H1 (cell line): ENCODE measurements around the gene SANBR. TPM values are rescaled to one million over a fixed set of nuclear protein-coding genes. Genes with fewer than 3 reads are reported as not detected.

Experiments used
- BRCA1 ChIP-seq: IDR thresholded peaks from 2 replicates; pipeline ENCODE4 v1.6.1; 2012; ENCODE audit warnings: low read depth, low read length, improper control_type of control experiment
- EGR1 ChIP-seq: IDR thresholded peaks from 2 replicates; pipeline ENCODE4 v1.6.1; 2011; ENCODE audit warnings: low read depth, low read length, borderline replicate concordance
- NRF1 ChIP-seq: IDR thresholded peaks from 2 replicates; pipeline ENCODE4 v1.6.1; 2011; ENCODE audit warnings: mild to moderate bottlenecking, low read depth, low read length, improper control_type of control experiment
- PHF8 ChIP-seq: fragments of 200-600 bp; sonication (generic); conservative IDR thresholded peaks from 2 replicates; pipeline ENCODE4 v1.7.1; 2012; ENCODE audit warnings: low read depth, mild to moderate bottlenecking, inconsistent platforms, low read length, moderate library complexity
- SIRT6 ChIP-seq: IDR thresholded peaks from one replicate; pipeline ENCODE4 v1.7.1; 2012; ENCODE audit warnings: low read length, inconsistent platforms
- SIX5 ChIP-seq: IDR thresholded peaks from 2 replicates; pipeline ENCODE4 v1.6.1; 2011; ENCODE audit warnings: mild to moderate bottlenecking, low read depth, low read length
- SP2 ChIP-seq: IDR thresholded peaks from 2 replicates; pipeline ENCODE4 v1.6.1; 2012; ENCODE audit warnings: mild to moderate bottlenecking, low read length, inconsistent platforms
- TAF1 ChIP-seq: IDR thresholded peaks from 2 replicates; pipeline ENCODE4 v1.6.1; 2011; ENCODE audit warnings: mild to moderate bottlenecking, low read depth, low read length
- polyA plus RNA-seq, 7 experiments: library from polyadenylated mRNA; depleted of rRNA in 3 of 7; stranded (reverse) in 5 of 7; unstranded in 2 of 7; fragments of >200 nt in 5 of 7; fragments of 200-250 nt in 2 of 7; gene quantifications; 1 replicate in 5 of 7; 2 replicates in 1 of 7; 4 replicates in 1 of 7; pipeline versions ENCODE4 v1.2.1 to v1.2.3, GENCODE V29; 2011 to 2013; ENCODE audit warnings: missing spikeins in 2 of 7, mixed read lengths in 2 of 7
- total RNA-seq: library from RNA; stranded (reverse); fragmentation: NEBNext Ultra II Directional; extraction: Animal tissue kit (Norgen Biotek cat#: 25700); gene quantifications from 2 replicates; pipeline ENCODE4 v1.2.1, GENCODE V29; 2021
- TF ChIP-seq, protein P1 (sequence below): fragments of 300-600 bp; sonication (generic); IDR thresholded peaks from 2 replicates; pipeline ENCODE4 v1.7.1; 2012; ENCODE audit warnings: low read length, moderate library complexity, mild to moderate bottlenecking, inconsistent platforms; ENCODE audit not compliant: insufficient replicate concordance

The SANBR gene
- total and polyA plus RNA-seq, 2 of the 8 experiments (the other 6 are each of a cell fraction or from before 2014, with no cell fraction given), result 3.4 to 12.1 TPM

DNA sequence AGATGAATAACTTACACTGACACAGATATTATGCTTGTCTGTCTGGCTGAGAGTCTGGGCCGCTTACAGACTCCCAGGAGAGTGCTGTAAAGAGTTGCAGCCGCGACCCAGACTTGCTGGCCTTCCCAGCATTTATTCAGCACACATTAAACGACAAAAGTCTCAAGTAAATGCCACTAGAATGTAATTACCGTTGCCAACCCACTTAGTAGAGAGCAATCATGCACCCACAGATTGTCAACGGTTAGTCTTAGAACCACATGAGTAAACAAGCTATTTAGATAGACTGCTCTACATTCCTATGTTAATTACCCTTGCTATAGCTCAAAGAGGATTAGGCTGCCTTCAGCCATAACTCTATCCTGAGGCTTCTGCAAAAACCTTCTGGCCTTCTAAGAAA, 48.5 kb downstream of the SANBR start (continued):
- TF ChIP-seq, protein P1, sequence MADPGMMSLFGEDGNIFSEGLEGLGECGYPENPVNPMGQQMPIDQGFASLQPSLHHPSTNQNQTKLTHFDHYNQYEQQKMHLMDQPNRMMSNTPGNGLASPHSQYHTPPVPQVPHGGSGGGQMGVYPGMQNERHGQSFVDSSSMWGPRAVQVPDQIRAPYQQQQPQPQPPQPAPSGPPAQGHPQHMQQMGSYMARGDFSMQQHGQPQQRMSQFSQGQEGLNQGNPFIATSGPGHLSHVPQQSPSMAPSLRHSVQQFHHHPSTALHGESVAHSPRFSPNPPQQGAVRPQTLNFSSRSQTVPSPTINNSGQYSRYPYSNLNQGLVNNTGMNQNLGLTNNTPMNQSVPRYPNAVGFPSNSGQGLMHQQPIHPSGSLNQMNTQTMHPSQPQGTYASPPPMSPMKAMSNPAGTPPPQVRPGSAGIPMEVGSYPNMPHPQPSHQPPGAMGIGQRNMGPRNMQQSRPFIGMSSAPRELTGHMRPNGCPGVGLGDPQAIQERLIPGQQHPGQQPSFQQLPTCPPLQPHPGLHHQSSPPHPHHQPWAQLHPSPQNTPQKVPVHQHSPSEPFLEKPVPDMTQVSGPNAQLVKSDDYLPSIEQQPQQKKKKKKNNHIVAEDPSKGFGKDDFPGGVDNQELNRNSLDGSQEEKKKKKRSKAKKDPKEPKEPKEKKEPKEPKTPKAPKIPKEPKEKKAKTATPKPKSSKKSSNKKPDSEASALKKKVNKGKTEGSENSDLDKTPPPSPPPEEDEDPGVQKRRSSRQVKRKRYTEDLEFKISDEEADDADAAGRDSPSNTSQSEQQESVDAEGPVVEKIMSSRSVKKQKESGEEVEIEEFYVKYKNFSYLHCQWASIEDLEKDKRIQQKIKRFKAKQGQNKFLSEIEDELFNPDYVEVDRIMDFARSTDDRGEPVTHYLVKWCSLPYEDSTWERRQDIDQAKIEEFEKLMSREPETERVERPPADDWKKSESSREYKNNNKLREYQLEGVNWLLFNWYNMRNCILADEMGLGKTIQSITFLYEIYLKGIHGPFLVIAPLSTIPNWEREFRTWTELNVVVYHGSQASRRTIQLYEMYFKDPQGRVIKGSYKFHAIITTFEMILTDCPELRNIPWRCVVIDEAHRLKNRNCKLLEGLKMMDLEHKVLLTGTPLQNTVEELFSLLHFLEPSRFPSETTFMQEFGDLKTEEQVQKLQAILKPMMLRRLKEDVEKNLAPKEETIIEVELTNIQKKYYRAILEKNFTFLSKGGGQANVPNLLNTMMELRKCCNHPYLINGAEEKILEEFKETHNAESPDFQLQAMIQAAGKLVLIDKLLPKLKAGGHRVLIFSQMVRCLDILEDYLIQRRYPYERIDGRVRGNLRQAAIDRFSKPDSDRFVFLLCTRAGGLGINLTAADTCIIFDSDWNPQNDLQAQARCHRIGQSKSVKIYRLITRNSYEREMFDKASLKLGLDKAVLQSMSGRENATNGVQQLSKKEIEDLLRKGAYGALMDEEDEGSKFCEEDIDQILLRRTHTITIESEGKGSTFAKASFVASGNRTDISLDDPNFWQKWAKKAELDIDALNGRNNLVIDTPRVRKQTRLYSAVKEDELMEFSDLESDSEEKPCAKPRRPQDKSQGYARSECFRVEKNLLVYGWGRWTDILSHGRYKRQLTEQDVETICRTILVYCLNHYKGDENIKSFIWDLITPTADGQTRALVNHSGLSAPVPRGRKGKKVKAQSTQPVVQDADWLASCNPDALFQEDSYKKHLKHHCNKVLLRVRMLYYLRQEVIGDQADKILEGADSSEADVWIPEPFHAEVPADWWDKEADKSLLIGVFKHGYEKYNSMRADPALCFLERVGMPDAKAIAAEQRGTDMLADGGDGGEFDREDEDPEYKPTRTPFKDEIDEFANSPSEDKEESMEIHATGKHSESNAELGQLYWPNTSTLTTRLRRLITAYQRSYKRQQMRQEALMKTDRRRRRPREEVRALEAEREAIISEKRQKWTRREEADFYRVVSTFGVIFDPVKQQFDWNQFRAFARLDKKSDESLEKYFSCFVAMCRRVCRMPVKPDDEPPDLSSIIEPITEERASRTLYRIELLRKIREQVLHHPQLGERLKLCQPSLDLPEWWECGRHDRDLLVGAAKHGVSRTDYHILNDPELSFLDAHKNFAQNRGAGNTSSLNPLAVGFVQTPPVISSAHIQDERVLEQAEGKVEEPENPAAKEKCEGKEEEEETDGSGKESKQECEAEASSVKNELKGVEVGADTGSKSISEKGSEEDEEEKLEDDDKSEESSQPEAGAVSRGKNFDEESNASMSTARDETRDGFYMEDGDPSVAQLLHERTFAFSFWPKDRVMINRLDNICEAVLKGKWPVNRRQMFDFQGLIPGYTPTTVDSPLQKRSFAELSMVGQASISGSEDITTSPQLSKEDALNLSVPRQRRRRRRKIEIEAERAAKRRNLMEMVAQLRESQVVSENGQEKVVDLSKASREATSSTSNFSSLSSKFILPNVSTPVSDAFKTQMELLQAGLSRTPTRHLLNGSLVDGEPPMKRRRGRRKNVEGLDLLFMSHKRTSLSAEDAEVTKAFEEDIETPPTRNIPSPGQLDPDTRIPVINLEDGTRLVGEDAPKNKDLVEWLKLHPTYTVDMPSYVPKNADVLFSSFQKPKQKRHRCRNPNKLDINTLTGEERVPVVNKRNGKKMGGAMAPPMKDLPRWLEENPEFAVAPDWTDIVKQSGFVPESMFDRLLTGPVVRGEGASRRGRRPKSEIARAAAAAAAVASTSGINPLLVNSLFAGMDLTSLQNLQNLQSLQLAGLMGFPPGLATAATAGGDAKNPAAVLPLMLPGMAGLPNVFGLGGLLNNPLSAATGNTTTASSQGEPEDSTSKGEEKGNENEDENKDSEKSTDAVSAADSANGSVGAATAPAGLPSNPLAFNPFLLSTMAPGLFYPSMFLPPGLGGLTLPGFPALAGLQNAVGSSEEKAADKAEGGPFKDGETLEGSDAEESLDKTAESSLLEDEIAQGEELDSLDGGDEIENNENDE, result no peak
- TF ChIP-seq EGR1 (no peak), SP2 (no peak), NRF1 (no peak), SIRT6 (no peak), TAF1 (no peak), BRCA1 (no peak), PHF8 (no peak), SIX5 (no peak)
- TF ChIP-seq, all 59 proteins: peak for 0
